NCI-H2227 (cell line): ENCODE data around the gene PPP6R3.
"Not testable (repeated sequence)": the region's sequence is repeated elsewhere in the genome, so short reads cannot be mapped to it uniquely, and the experiment has no call there.

Experiments
- DNase-seq: peaks from one replicate; lab custom pipeline; 2025; ENCODE audit not compliant: unreplicated experiment; lab: John Stamatoyannopoulos, UW

The PPP6R3 gene

DNA sequence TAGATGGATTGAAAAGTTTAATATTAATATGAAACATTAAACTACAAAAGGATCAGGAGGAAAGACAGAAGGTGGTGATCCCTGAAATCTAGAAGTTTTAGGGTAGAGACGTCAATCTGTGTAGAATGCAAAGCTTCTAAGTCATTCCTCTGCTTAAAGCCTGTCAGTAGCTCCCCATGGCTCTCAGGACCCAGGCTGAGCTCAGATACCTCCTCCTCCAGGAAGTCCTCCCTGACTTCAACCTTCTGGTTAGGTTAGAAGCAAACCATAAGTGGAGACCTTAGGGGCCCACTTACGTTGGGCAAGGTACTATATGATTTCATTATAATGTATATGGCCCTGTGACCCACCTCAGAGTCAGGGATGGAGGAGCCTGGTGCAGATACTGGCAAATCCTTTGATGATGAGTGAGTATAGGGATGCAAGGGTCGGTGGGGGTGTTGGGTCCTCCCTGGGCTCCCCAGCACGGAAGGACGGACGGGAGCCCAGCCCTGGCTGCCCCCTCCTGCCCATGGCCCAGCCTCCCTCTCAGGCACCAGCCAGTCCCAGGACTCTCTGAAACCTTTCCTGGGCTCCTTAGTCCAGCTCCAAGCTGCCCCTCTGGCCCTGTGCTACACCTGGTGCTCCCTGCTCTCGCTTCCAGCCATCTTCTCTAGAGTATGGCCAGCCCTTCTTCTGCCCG lies 3.2 kb upstream of the PPP6R3 start:
- DNase-seq, result no peak

DNA sequence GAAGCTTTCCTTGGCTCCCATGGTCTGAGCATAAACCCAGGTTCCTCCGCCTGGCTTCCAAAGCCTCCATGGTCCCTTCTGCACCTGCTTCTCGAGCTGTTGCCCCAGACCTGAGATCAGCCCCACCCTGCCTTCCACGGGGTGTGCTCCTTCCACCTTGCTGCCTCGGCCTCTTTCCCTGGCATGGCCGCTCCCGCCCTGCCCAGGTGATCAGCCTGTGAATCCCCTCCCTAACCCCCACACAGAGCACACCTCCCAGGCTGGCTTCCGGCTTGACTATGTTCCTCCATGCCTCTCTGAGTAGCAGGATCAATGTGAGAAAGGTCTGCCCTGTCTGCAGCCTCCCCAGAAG lies 2.7 kb upstream of the PPP6R3 start:
- DNase-seq, result no peak

DNA sequence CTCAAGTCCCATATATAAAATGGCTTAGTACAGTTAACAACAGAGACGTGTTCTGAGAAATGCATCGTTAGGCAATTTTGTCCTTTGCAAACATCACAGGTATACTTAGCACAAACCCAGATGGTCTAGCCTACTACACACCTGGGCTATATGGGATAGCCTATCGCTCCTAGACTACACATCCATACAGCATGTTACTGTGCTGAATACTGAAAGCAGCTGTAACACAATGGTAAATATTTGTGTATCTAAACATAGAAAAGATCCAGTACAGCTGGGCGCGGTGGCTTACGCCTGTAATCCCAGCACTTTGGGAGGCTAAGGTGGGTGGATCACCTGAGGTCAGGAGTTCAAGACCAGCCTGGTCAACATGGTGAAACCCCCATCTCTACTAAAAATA lies 2.2 kb upstream of the PPP6R3 start:
- not testable (repeated sequence) for DNase-seq

DNA sequence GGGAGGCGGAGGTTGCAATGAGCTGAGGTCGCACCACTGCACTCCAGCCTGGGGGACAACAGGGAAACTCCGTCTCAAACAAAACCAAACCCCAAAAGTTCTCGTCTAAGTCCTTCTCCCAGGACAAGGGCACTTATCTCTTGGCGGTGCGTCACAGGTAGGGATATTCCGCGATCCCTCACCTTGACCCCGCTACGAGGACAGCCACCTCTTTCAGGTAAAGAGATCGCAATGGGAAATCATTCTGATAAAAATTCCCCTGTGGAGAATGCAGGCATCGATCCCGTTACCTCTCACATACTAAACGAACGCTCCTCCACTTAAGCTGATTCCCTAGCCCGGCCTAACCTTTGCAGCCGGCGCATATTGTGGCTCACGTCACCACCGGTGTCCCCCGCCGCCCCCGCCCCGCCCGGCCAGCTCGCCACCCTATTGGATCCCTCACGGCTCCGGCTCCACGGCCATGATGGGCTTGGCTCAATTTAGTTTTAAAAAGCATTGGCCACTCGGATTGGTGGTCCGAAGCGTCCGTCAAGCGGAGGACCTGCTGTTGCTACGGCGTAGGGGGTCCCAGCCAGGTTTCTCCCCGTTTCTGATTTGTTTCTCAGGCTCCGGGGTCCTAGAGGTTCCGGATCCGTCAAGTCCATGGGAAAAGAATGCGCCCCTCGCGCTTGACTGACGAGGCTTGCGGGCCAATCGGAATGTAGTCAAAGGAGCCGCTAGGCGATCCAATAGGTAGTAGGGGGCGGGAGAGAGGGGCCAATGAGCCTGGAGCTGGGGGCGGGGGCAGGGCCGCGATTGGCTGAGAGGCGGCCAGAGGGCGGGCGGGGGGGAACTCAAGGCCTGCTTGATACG lies 439 bp upstream of the PPP6R3 start:
- DNase-seq, result peak; percentile 99

DNA sequence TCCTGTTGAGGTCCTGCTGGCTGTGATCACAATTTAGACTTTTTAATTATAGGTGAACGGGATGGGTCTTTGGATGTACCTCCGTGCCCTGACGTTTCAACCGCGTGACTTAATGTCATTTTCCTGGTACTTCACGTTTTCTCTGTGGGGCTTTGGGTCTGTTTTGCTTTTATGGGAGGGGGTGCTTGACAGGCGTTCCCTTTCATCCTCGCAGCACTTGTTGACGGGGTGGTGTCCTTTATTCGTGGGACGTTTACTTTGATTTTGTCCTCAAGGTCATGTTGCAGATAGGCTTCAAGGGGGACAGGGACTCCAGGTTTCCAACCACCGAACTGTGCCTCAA lies 994 bp downstream of the PPP6R3 start:
- DNase-seq, result no peak

DNA sequence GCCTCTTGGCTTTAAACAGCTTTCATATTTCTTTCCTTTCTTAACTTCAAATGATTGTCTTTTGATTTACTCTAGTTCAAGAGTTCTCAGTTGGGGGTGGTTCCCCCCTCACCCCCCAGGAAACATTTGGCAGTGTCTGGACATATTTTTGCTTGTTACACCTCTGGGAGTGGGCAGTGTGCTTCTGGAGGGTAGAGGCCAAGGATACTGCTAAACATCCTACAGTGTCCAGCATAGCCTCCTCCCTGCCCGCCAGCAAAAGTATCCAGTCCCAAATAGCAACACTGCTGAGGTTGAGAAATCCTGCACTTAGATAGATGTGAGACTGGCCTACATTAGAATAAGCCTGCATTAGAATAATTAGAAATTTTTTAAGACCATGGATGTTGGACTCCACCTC lies 3.2 kb downstream of the PPP6R3 start:
- DNase-seq, result no peak

DNA sequence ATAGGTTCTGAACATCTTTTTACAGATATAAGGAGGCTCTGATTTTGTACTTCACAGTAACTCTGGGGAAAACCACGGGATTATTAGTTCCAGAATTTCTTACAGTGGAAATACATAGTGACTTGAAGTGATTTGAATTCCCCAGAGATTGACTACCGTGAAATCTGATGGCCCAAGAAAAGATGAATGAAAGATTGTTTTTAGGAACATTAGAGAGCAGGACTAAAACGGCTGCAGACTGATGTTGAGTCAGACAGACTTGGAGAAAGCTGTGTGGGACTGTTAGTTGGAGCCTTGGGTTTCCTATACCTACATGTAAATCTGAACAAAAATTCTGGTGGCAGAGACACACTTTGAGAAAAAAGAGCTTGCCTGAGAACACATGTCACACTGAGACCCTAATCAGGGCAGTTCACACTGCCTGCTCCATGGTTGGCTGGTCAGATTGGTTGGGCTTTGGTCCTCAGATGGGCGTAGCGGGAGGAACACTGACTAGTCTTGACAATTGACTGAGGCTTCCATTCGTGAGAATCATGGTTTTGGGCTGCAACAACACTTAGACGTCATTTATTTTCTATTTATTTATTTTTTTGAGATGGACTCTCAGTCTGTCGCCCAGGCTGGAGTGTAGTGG lies 6.8 kb downstream of the PPP6R3 start:
- DNase-seq, result no peak

DNA sequence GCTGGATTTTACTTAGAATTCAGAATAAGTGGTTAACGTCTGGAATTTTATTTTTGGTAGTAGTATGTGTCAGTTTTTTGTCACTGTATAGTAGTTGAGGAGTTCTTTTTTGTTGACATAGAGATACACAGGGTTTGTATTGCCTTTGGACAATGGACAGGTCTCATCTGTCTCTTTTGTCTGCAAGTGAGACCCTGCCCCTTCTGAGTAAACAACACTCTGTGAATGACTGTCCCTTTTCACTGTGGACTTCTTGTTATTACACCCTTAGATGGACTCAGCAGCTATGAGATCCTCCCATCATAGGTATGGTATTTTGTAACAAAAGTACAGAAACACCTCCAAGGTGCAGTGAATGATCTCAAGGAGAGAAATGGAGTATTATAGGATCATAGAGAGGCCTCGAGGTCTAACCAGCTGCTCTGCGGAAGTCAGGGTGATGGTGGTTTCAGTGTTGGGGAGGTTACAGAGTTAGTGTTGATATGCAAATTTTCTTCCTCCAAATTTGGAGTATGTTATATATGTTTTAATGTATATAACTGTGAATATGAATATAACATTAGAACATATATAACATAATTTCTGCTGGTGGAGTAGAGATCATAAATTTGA lies 7.8 kb downstream of the PPP6R3 start:
- no peak for DNase-seq

DNA sequence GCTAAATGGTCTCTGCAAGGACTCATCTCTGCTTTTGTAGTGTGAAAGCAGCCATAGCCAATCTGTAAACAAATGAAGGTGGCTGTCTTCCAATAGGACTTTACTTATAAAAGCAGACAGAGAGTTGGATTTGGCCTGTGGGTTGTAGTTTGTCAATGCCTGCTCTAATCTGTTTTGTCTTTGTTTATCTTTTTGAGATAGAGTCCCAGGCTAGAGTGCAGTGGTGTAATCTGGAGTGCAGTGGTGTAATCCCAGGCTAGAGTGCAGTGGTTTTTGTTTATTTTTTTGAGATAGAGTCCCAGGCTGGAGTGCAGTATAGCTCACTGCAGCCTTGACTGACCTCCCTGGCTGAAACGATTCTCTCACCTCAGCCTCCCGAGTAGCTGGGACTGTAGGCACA lies 8.6 kb downstream of the PPP6R3 start:
- DNase-seq, result no peak

DNA sequence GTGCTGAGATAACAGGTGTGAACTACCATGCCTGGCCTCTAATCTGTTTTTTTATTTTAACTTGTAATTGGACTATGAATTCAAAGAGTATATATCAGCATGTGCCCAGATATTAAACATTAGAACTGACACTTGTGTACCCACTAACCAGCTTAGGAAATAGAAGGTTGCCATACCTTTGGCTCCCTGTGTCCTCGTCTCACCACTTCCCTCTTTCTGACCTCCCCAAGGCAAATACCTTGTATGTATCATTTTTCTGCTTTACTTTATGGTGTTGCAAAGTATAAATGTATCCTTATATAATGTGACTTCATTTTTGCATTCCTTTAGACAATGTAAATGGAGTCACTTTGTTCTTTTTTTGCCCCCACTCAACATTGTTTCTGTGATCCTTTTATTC lies 9.1 kb downstream of the PPP6R3 start:
- DNase-seq, result no peak

DNA sequence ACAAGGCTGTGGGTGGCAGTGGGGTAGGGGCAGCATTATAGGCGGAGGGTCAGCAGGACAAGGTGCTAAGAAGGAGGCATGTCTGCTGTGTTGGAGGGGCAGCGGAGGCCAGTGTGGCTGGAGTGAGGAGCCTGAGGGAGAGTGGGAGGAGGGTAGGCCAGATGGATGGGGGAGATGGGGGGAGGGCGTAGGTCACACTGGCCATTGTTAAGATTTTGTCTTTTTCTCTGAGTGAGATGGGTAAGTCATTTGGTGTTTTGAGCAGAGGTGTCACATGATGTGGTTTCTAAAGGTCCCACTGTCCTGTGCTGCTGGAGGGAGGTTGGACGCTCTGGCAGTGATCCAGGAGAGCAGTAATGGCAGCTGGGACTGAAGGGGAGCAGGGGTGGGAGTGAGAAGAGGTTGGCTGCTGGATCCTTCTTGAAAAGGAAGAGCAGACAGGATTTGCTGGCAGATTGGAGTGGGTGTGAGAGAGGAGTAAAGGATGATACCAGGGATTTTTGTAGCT lies 9.8 kb downstream of the PPP6R3 start:
- peak; percentile 78 for DNase-seq

DNA sequence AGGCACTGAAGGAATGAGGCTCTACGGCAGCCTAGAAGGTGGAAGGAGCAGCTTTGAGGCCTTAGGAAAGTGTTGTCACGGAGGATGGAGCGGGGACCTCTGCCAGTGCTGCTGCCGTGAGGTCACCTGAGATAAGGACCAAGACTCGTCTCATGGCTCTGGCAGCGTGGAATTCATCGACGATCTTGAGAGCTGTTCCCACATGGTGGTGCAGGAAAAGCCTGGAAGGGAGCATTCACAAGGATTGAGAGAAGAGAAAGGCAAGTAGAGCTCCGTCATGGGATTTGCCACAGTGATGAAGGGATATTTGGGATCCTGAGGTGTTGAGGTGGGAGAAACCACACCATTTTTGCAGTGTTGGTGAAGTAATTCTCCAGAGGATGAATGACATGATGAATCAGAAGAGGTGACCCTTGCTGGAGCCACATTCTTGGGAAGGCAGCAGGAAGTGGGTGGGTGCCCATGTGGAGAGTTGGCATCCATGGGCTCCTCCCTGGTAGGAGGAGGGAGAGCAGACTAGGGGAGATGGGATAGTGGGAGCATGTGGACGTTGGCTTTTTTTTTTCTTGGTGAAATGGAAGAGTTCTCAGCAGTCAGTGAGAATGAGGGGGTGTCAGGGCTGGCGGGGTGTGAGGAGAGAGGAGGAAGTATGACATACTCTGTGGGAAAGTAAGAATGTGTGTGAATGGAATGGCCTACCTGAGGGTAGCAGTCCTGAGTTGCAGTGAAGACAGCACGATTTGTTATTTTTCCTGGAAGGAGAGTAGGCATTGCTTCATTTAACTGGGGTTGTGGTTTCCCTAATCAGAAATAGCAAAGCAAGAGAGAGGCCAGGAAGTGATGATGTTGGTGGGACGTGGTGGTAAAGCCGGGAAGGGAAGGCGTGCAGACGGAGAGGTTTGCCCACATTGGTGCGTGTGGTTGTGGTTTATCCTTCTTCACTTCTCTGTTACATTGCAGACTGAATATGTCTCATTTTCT lies 11.1 kb downstream of the PPP6R3 start:
- no peak for DNase-seq

DNA sequence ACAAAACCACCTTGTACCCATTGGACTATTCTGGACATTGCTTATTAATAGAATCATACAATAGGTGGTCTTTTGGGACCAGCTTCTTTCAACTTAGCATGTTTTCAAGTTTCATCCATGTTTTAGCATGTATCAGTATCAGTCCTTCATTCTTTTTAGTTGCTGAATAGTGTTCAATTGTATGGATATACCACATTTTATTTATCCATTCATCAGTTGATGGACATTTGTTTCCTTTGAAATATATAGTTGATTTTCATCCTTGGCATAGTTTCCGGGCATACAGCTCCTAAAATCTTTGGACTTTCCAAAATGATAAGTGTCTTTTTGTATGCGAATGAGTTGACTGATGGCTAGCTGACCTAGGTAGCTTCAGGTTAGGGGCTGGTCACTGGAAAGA lies 12.2 kb downstream of the PPP6R3 start:
- DNase-seq, result no peak

DNA sequence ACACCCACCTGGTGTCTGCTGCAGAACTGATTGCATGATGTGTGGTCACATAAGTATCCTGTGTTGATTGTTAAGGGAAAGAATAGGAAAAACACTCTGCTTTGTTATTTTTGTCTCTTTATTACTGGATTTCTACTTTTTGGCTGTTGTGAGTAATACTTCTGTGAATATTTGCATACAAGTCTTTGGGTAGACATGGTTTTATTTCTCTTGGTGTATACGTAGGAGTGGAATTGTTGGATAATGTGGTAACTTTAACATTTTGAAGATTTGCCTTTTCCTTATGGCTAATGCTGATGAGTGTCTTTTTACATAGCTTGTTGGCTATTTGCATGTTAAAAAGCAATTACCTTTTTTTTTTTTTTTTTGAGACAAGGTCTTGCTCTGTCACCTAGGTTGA lies 13.1 kb downstream of the PPP6R3 start:
- no peak for DNase-seq

DNA sequence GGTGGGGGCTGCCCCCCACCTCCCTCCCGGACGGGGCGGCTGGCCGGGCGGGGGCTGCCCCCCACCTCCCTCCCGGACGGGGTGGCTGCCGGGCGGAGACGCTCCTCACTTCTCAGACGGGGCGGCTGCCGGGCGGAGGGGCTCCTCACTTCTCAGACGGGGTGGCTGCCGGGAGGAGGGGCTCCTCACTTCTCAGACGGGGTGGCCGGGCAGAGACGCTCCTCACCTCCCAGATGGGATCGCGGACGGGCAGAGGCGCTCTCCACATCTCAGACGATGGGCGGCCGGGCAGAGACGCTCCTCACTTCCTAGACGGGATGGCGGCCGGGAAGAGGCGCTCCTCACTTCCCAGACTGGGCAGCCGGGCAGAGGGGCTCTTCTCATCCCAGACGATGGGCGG lies 15.1 kb downstream of the PPP6R3 start:
- DNase-seq, result not testable (repeated sequence)

DNA sequence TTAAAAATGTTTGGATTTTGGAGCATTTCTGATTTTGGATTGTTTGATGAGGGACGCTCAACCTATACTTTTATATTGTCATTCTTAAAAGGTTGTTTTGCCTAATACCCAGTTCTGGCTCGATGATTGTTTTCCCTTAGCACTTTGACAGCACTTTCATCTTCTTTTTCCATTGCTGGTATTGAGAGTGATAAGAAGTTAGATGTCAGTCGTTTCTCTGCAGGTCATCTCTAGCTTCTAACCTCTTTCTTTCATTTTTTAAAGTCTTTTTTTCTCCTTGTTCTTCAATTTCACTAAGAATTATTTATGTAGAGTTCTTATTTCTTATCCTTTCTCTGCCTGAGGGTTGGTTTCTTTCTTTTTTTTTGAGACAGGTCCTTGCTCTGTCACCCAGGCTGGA lies 18.8 kb downstream of the PPP6R3 start:
- no peak for DNase-seq

DNA sequence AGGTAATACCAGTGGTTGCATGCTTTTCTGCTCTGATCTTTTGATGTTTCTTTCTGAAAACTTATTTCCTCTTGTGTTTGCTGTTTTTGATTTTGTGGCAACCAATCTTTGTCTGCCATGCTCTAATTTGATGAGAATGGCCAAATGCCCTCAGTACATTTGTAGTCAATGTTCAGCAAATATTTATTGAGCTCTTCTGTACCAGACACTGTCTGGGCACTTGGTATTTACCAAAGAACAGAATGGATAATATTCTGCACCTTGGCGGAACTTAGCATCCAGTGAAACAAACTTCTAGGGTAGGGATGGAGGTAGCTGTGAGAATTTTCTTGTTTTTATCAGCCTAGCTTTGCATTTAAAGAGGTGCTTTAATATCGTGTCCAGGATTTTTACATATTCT lies 19.6 kb downstream of the PPP6R3 start:
- no peak for DNase-seq

DNA sequence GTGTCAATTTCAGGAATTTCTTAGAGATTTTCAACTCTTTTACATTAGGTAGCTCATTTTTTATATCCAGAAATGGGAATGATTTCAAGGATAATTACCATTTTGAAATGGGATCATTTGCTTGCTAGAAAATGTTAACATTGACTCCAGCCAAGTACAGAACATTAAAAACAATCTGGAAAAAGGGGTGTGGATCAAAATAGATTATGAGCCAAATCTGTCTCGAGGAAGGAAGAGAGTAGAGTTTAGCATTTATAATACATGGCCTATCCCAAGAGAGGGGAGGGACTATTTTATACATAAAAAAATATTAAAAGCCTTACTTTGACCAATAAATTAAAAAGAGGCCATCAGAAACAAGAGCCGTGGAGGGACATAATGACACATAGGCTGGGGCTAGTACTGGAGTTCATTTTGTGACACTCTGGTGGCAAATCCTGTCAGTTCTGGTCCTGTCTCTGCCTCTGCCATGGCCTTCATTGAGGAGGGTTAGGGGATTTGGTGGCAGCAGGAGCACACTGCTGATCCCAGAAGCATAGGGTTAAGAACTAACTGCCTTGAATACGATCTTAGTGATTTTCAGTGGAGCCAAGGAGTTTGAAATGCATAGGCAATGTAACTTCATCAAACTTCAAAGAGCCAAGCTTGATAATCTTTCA lies 20.4 kb downstream of the PPP6R3 start:
- DNase-seq, result no peak

DNA sequence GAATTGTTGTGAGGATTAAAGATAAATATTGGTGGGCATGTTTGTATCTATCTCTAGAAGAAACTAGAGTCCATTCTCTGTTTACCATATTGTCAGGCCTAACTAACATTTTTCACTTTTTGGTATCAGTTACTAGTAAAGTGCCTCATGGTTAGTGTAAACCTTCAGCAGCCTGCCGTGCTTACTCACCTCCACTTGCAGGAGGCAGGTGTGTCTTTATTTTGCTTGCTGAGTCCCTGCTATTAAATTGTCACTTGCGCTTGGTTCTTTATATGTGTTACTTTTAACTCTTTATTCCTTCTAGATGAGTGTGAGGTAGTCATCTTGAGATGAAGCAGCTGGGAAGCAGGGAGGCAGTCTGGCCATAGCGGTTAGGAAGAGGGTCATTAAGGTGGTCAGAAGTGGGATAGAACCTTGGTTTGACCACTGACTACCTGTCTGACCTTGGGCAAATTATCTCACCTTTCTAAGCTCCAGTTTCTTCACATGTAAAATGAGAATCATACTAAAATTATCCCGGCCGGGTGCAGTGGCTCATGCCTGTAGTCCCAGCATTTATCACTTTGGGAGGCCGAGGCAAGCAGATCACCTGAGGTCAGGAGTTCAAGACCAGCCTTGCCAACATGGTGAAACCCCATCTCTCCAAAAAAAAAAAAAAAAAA lies 21.2 kb downstream of the PPP6R3 start:
- DNase-seq, result no peak

DNA sequence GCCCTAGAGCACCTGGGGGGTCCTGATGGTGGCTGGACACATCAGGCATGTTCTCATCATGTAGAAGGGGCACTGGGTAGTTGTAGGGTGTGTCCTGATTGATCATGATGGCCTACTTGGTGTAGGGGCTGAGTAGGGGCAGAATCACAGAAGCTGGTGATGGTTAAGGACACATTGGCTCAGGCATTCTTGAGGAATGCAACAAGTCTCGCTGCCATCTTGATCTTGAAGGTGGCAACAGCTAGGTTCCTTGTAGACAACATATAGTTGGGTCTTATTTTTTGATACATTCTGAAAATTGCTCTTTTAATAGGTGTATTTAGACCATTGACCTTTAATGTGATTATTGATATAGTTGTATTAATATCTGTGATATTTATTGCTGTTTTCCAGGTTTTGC lies 28.1 kb downstream of the PPP6R3 start:
- DNase-seq, result no peak
